HL-60 (cell line): ENCODE data around the gene PLCB1.

Experiments
- CTCF ChIP-seq: IDR thresholded peaks from one replicate; pipeline ENCODE4 v1.5.1; 2011; ENCODE audit warnings: low read length, control low read depth, inconsistent platforms; ENCODE audit not compliant: insufficient read depth
- POLR2AphosphoS5 ChIP-seq: IDR thresholded peaks from 2 replicates; pipeline ENCODE4 v1.6.1; 2012; ENCODE audit warnings: low read depth

- no peak for TF ChIP-seq CTCF
- TF ChIP-seq POLR2AphosphoS5: no peak
Observed at GRCh38 chr20:8757146-8757545, 625.1 kb downstream of the PLCB1 start.
